ENCODE results near the gene COBL.

Gene COBL

GRCh38 chr7:51316666-51317581, at the start of gene COBL:
Gene COBL, minus strand, starts transcription at chr7:51316809. Its CDS starts 176 bp downstream, at chr7:51316633.
- Histone ChIP-seq H3K27ac (ENCODE audit: low read length) (peak within 1 kb of the TSS; percentile 60), H3K4me1 (ENCODE audit: control insufficient read depth, insufficient read depth, low read length) (peaks cover 22% of the 10 kb centered on the region), H3K36me3 (ENCODE audit: control insufficient read depth in 2 of 2, insufficient read depth in 2 of 2, low read length in 2 of 2) (no peaks in the 10 kb centered on the region), H3K9ac (ENCODE audit: low read length in 2 of 2) (peak within 1 kb of the TSS; percentile 72 to 78), H3K4me3 (ENCODE audit: low read length in 2 of 2) (peak within 1 kb of the TSS; percentile 84 to 90), H3K9me3 (ENCODE audit: control insufficient read depth in 2 of 2, low read length in 2 of 2) (no peaks in the 10 kb centered on the region), H3K27me3 (ENCODE audit: control insufficient read depth in 1 of 2, insufficient read depth in 2 of 2, low read length in 2 of 2) (peaks cover 0 to 3% of the 10 kb centered on the region in 2 donors)

- H3K9me3 ChIP-seq (ENCODE audit: control insufficient read depth in 2 of 2, low read length in 2 of 2), result no peaks in the 10 kb centered on the region
- H3K4me3 ChIP-seq (ENCODE audit: low read length in 2 of 2), result no peak overlapping the region
- no peaks in the 10 kb centered on the region for H3K4me1 ChIP-seq (ENCODE audit: control insufficient read depth, insufficient read depth, low read length)
- no peak overlapping the region for H3K9ac ChIP-seq (ENCODE audit: low read length in 2 of 2)
- no peak overlapping the region for H3K27ac ChIP-seq (ENCODE audit: low read length)
- H3K27me3 ChIP-seq (ENCODE audit: control insufficient read depth in 1 of 2, insufficient read depth in 2 of 2, low read length in 2 of 2), result no peaks in the 10 kb centered on the region
- H3K36me3 ChIP-seq (ENCODE audit: control insufficient read depth in 2 of 2, insufficient read depth in 2 of 2, low read length in 2 of 2), result no peaks in the 10 kb centered on the region
These were observed 49.6 kb upstream of the COBL start for GRCh38 chr7:51366172-51366728.

- Histone ChIP-seq H3K27ac (ENCODE audit: low read length) (no peak overlapping the region), H3K9me3 (ENCODE audit: control insufficient read depth in 2 of 2, low read length in 2 of 2) (no peaks in the 10 kb centered on the region), H3K4me3 (ENCODE audit: low read length in 2 of 2) (no peak overlapping the region), H3K4me1 (ENCODE audit: control insufficient read depth, insufficient read depth, low read length) (no peaks in the 10 kb centered on the region), H3K9ac (ENCODE audit: low read length in 2 of 2) (no peak overlapping the region), H3K36me3 (ENCODE audit: control insufficient read depth in 2 of 2, insufficient read depth in 2 of 2, low read length in 2 of 2) (no peaks in the 10 kb centered on the region), H3K27me3 (ENCODE audit: control insufficient read depth in 1 of 2, insufficient read depth in 2 of 2, low read length in 2 of 2) (no peaks in the 10 kb centered on the region)
These were observed 41.2 kb upstream of the COBL start for GRCh38 chr7:51357821-51358220.

- H3K27ac ChIP-seq (ENCODE audit: low read length), result no peak overlapping the region
- H3K9ac ChIP-seq (ENCODE audit: low read length in 2 of 2), result no peak overlapping the region
- H3K4me1 ChIP-seq (ENCODE audit: control insufficient read depth, insufficient read depth, low read length), result no peaks in the 10 kb centered on the region
- no peaks in the 10 kb centered on the region for H3K27me3 ChIP-seq (ENCODE audit: control insufficient read depth in 1 of 2, insufficient read depth in 2 of 2, low read length in 2 of 2)
- H3K36me3 ChIP-seq (ENCODE audit: control insufficient read depth in 2 of 2, insufficient read depth in 2 of 2, low read length in 2 of 2), result no peaks in the 10 kb centered on the region
- H3K4me3 ChIP-seq (ENCODE audit: low read length in 2 of 2), result no peak overlapping the region
- H3K9me3 ChIP-seq (ENCODE audit: control insufficient read depth in 2 of 2, low read length in 2 of 2), result no peaks in the 10 kb centered on the region
These were observed 40.4 kb upstream of the COBL start for GRCh38 chr7:51356849-51357516.

- Histone ChIP-seq H3K27me3 (ENCODE audit: control insufficient read depth in 1 of 2, insufficient read depth in 2 of 2, low read length in 2 of 2) (no peaks in the 10 kb centered on the region), H3K9me3 (ENCODE audit: control insufficient read depth in 2 of 2, low read length in 2 of 2) (no peaks in the 10 kb centered on the region), H3K36me3 (ENCODE audit: control insufficient read depth in 2 of 2, insufficient read depth in 2 of 2, low read length in 2 of 2) (no peaks in the 10 kb centered on the region), H3K9ac (ENCODE audit: low read length in 2 of 2) (no peak overlapping the region), H3K4me3 (ENCODE audit: low read length in 2 of 2) (no peak overlapping the region), H3K4me1 (ENCODE audit: control insufficient read depth, insufficient read depth, low read length) (no peaks in the 10 kb centered on the region), H3K27ac (ENCODE audit: low read length) (no peak overlapping the region)
These were observed 38.3 kb upstream of the COBL start for GRCh38 chr7:51354897-51355296.

GRCh38 chr7:51354434-51354833, 37.8 kb upstream of the COBL start:
- no peak overlapping the region for H3K4me3 ChIP-seq (ENCODE audit: low read length in 2 of 2)

GRCh38 chr7:51352174-51353100, 35.8 kb upstream of the COBL start:
- Histone ChIP-seq H3K36me3 (ENCODE audit: control insufficient read depth in 2 of 2, insufficient read depth in 2 of 2, low read length in 2 of 2) (no peaks in the 10 kb centered on the region), H3K27ac (ENCODE audit: low read length) (no peak overlapping the region), H3K27me3 (ENCODE audit: control insufficient read depth in 1 of 2, insufficient read depth in 2 of 2, low read length in 2 of 2) (no peaks in the 10 kb centered on the region), H3K4me3 (ENCODE audit: low read length in 2 of 2) (no peak overlapping the region), H3K9me3 (ENCODE audit: control insufficient read depth in 2 of 2, low read length in 2 of 2) (no peaks in the 10 kb centered on the region), H3K9ac (ENCODE audit: low read length in 2 of 2) (no peak overlapping the region), H3K4me1 (ENCODE audit: control insufficient read depth, insufficient read depth, low read length) (no peaks in the 10 kb centered on the region)

More at GRCh38 chr7:51354434-51354833, 37.8 kb upstream of the COBL start:
- H3K9ac ChIP-seq (ENCODE audit: low read length in 2 of 2), result no peak overlapping the region
- no peaks in the 10 kb centered on the region for H3K36me3 ChIP-seq (ENCODE audit: control insufficient read depth in 2 of 2, insufficient read depth in 2 of 2, low read length in 2 of 2)
- no peak overlapping the region for H3K27ac ChIP-seq (ENCODE audit: low read length)
- no peaks in the 10 kb centered on the region for H3K27me3 ChIP-seq (ENCODE audit: control insufficient read depth in 1 of 2, insufficient read depth in 2 of 2, low read length in 2 of 2)
- no peaks in the 10 kb centered on the region for H3K4me1 ChIP-seq (ENCODE audit: control insufficient read depth, insufficient read depth, low read length)
- no peaks in the 10 kb centered on the region for H3K9me3 ChIP-seq (ENCODE audit: control insufficient read depth in 2 of 2, low read length in 2 of 2)

- Histone ChIP-seq H3K27me3 (ENCODE audit: control insufficient read depth in 1 of 2, insufficient read depth in 2 of 2, low read length in 2 of 2) (no peaks in the 10 kb centered on the region), H3K4me3 (ENCODE audit: low read length in 2 of 2) (no peak overlapping the region), H3K9me3 (ENCODE audit: control insufficient read depth in 2 of 2, low read length in 2 of 2) (no peaks in the 10 kb centered on the region), H3K27ac (ENCODE audit: low read length) (no peak overlapping the region), H3K4me1 (ENCODE audit: control insufficient read depth, insufficient read depth, low read length) (no peaks in the 10 kb centered on the region), H3K9ac (ENCODE audit: low read length in 2 of 2) (no peak overlapping the region), H3K36me3 (ENCODE audit: control insufficient read depth in 2 of 2, insufficient read depth in 2 of 2, low read length in 2 of 2) (no peaks in the 10 kb centered on the region)
These were observed 35.1 kb upstream of the COBL start for GRCh38 chr7:51351661-51352060.

GRCh38 chr7:51350546-51350896, 33.9 kb upstream of the COBL start:
- no peaks in the 10 kb centered on the region for H3K27me3 ChIP-seq (ENCODE audit: control insufficient read depth in 1 of 2, insufficient read depth in 2 of 2, low read length in 2 of 2)
- H3K4me3 ChIP-seq (ENCODE audit: low read length in 2 of 2), result no peak overlapping the region
- H3K9ac ChIP-seq (ENCODE audit: low read length in 2 of 2), result no peak overlapping the region
- no peaks in the 10 kb centered on the region for H3K36me3 ChIP-seq (ENCODE audit: control insufficient read depth in 2 of 2, insufficient read depth in 2 of 2, low read length in 2 of 2)
- H3K4me1 ChIP-seq (ENCODE audit: control insufficient read depth, insufficient read depth, low read length), result no peaks in the 10 kb centered on the region
- H3K9me3 ChIP-seq (ENCODE audit: control insufficient read depth in 2 of 2, low read length in 2 of 2), result no peaks in the 10 kb centered on the region
- H3K27ac ChIP-seq (ENCODE audit: low read length), result no peak overlapping the region

- Histone ChIP-seq H3K36me3 (ENCODE audit: control insufficient read depth in 2 of 2, insufficient read depth in 2 of 2, low read length in 2 of 2) (no peaks in the 10 kb centered on the region), H3K4me3 (ENCODE audit: low read length in 2 of 2) (no peak overlapping the region), H3K27ac (ENCODE audit: low read length) (no peak overlapping the region), H3K27me3 (ENCODE audit: control insufficient read depth in 1 of 2, insufficient read depth in 2 of 2, low read length in 2 of 2) (no peaks in the 10 kb centered on the region), H3K9me3 (ENCODE audit: control insufficient read depth in 2 of 2, low read length in 2 of 2) (no peaks in the 10 kb centered on the region), H3K9ac (ENCODE audit: low read length in 2 of 2) (no peak overlapping the region), H3K4me1 (ENCODE audit: control insufficient read depth, insufficient read depth, low read length) (no peaks in the 10 kb centered on the region)
These were observed 33.4 kb upstream of the COBL start for GRCh38 chr7:51349820-51350545.
